HepG2 (cell line): ENCODE data around the gene EPHA3. TPM values are rescaled to one million over a fixed set of nuclear protein-coding genes. Genes with fewer than 3 reads are reported as not detected.

Experiments used
- ATAC-seq: fragments of 200-7000 bp; cut with Tn5 transposase; 3 replicates; pipeline ENCODE4 v1.9.1; 2020; ENCODE audit warnings: mild to moderate bottlenecking, moderate library complexity
- BruUV-seq: library from RNA; stranded (reverse); fragments of 400-500 nt; replicated peaks from 2 replicates; lab custom pipeline; 2021; lab: Mats Ljungman, UMichigan
- CTCF ChIA-PET: fragments of 300-600 bp; formaldehyde crosslinking; extraction: SDS; loops from one replicate; lab custom pipeline; 2021; ENCODE audit warnings: low total read pairs, inconsistent platforms, low intra/inter-chr PET ratio; lab: Yijun Ruan, JAX
- POLR2A ChIA-PET: fragments of 350-600 bp; sonication (Branson Sonifier 250); formaldehyde crosslinking; loops from one replicate; lab custom pipeline; 2020; ENCODE audit warnings: antibody characterized with exemption, inconsistent platforms; lab: Yijun Ruan, JAX
- DNase-seq: peaks from one replicate; pipeline ENCODE4 v3.0.0-alpha.2; 2015; ENCODE audit warnings: low spot score
- FAIRE-seq: peaks from 3 replicates; lab custom pipeline; 2011; peaks lifted over from hg19 to GRCh38; lab: Jason Lieb, UNC
- H2AFZ ChIP-seq: one replicate; pipeline ENCODE4 v1.6.1; 2011; ENCODE audit warnings: low read length, inconsistent platforms
- H3K27ac ChIP-seq: fragments of 300-600 bp; 3 replicates; pipeline ENCODE4 v1.8.0; 2011; ENCODE audit warnings: mixed run types, mild to moderate bottlenecking, mixed read lengths, low read length, inconsistent platforms; ENCODE audit not compliant: insufficient read depth; ENCODE audit errors: extremely low read length
- H3K27me3 ChIP-seq, 2 experiments: fragments of 200-600 bp in 1 of 2; 2 replicates in 1 of 2; 3 replicates in 1 of 2; pipeline versions ENCODE4 v1.6.0 to v1.8.0; 2011; ENCODE audit warnings: low read length in 2 of 2, mild to moderate bottlenecking in 2 of 2, moderate library complexity in 2 of 2, inconsistent platforms in 1 of 2; ENCODE audit not compliant: insufficient read depth in 2 of 2, control insufficient read depth in 1 of 2
- H3K36me3 ChIP-seq, 2 experiments: fragments of 200-600 bp in 1 of 2; replicated peaks in 1 of 2; 2 replicates in 1 of 2; 3 replicates in 1 of 2; pipeline versions ENCODE4 v1.5.1 to v1.8.0; 2011; ENCODE audit warnings: low read length in 2 of 2, inconsistent platforms in 1 of 2; ENCODE audit not compliant: insufficient read depth in 2 of 2, control insufficient read depth in 1 of 2
- H3K4me1 ChIP-seq: 2 replicates; pipeline ENCODE4 v1.5.1; 2012; ENCODE audit warnings: low read length, inconsistent platforms; ENCODE audit not compliant: insufficient read depth
- H3K4me2 ChIP-seq: 2 replicates; pipeline ENCODE4 v1.6.0; 2011; ENCODE audit warnings: low read depth, low read length, inconsistent platforms
- H3K4me3 ChIP-seq, 3 experiments: fragments of 200-600 bp in 1 of 3; sonication (generic), shearing (Covaris generic) in 1 of 3; replicated peaks in 1 of 3; 2 replicates each; pipeline ENCODE4 v1.5.1; 2011 to 2016; ENCODE audit warnings: low read length in 3 of 3, inconsistent platforms in 2 of 3, low read depth in 2 of 3, mild to moderate bottlenecking in 2 of 3, control low read depth in 1 of 3, mixed read lengths in 1 of 3; ENCODE audit not compliant: insufficient read depth in 1 of 3
- H3K79me2 ChIP-seq: one replicate; pipeline ENCODE4 v1.6.1; 2011; ENCODE audit warnings: low read length, inconsistent platforms; ENCODE audit not compliant: insufficient read depth
- H3K9ac ChIP-seq: 2 replicates; pipeline ENCODE4 v1.6.0; 2011; ENCODE audit warnings: mild to moderate bottlenecking, low read depth, low read length, inconsistent platforms; ENCODE audit not compliant: insufficient read depth
- H3K9me3 ChIP-seq: 2 replicates; pipeline ENCODE4 v1.5.1; 2012; ENCODE audit warnings: mild to moderate bottlenecking, low read length
- H4K20me1 ChIP-seq: 2 replicates; pipeline ENCODE4 v1.6.0; 2011; ENCODE audit warnings: inconsistent platforms, mild to moderate bottlenecking, low read length, moderate library complexity; ENCODE audit not compliant: insufficient read depth
- FOSL1 ChIP-seq: sonication (generic); formaldehyde crosslinking; IDR thresholded peaks from 2 replicates; pipeline ENCODE4 v1.9.0; 2021; ENCODE audit warnings: missing genetic modification reagents, borderline replicate concordance
- MEIS1 ChIP-seq: sonication (generic); formaldehyde crosslinking; IDR thresholded peaks from 2 replicates; pipeline ENCODE4 v1.9.0; 2021; ENCODE audit warnings: mild to moderate bottlenecking, missing genetic modification reagents, moderate library complexity, borderline replicate concordance
- NFE2L1 ChIP-seq: sonication (generic); formaldehyde crosslinking; IDR thresholded peaks from 2 replicates; pipeline ENCODE4 v1.4.0; 2020; ENCODE audit warnings: missing genetic modification reagents, mild to moderate bottlenecking, borderline replicate concordance
- NR3C1 ChIP-seq: sonication (generic); formaldehyde crosslinking; IDR thresholded peaks from 2 replicates; pipeline ENCODE4 v1.4.0; 2020; ENCODE audit warnings: missing genetic modification reagents
- PITX1 ChIP-seq: sonication (generic); formaldehyde crosslinking; IDR thresholded peaks from 2 replicates; pipeline ENCODE4 v1.5.1; 2020; ENCODE audit warnings: mild to moderate bottlenecking, missing genetic modification reagents
- ZNF615 ChIP-seq: sonication (generic); formaldehyde crosslinking; IDR thresholded peaks from 2 replicates; pipeline ENCODE4 v1.5.0; 2020; ENCODE audit warnings: mild to moderate bottlenecking, missing genetic modification reagents, borderline replicate concordance
- WGBS: methylation state at CpG from one replicate; pipeline ENCODE4 v1.1.6; 2017; ENCODE audit warnings: low lambda C conversion rate; 5-methylcytosine and 5-hydroxymethylcytosine counted together
- in situ Hi-C: cut with HindIII; loops from 2 replicates; pipeline ENCODE4 v1.10.0; 2017; ENCODE audit warnings: low pct_unique_long_range_greater_than_20kb; ENCODE audit not compliant: extremely low pct_ligation_motif_present
- intact Hi-C: fragments of 100-400 bp; cut with micrococcal nuclease; formaldehyde crosslinking; loops from one replicate; pipeline ENCODE4 v1.10.0; 2022; ENCODE audit not compliant: unreplicated experiment
- polyA plus RNA-seq, 8 experiments: library from polyadenylated mRNA; depleted of rRNA in 3 of 8; stranded (reverse) in 7 of 8; unstranded in 1 of 8; fragments of >200 nt; fragmentation: Illumina TruSeq in 4 of 8; extraction: Trizol in 4 of 8; gene quantifications; 2 replicates each; pipeline versions ENCODE4 v1.2.1 to v1.2.3, GENCODE V29; 2011 to 2016; ENCODE audit warnings: low read depth in 4 of 8, missing spikeins in 1 of 8, mixed read lengths in 1 of 8; ENCODE audit not compliant: insufficient read depth in 1 of 8
- total RNA-seq, 5 experiments: library from RNA; depleted of rRNA; stranded (reverse); fragments of >200 nt; fragmentation: Illumina TruSeq; extraction: Trizol; gene quantifications; 2 replicates each; pipeline ENCODE4 v1.2.3, GENCODE V29; 2016; ENCODE audit warnings: low read depth in 1 of 5
- TF ChIP-seq, protein P1 (sequence below): fragments of 450-650 bp; IDR thresholded peaks from 2 replicates; pipeline ENCODE4 v1.6.1; 2017; ENCODE audit warnings: mild to moderate bottlenecking

EPHA3 gene
- total and polyA plus RNA-seq, 2 of the 13 experiments (the other 11 are each of a cell fraction or from before 2014, with no cell fraction given) = 0.01 TPM; not detected in 1

DNA sequence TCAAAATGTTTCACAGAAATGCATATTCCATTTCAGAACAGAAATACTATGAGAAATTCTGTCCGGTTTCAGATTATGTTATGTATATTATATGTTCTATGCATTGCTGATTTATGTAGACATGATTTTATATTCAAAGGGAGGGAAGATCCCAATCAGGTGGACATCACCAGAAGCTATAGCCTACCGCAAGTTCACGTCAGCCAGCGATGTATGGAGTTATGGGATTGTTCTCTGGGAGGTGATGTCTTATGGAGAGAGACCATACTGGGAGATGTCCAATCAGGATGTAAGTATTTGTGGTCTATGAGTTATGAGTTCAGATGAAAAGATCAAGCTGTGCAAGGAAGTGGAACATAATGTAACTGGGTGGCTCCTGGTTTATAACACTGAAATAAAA, 341.7 kb downstream of the EPHA3 start:
- no TSS peak for BruUV-seq
- H3K4me3 ChIP-seq = no peak overlapping the region
- H3K9ac ChIP-seq = no peak overlapping the region
- no peaks in the 10 kb centered on the region for H3K4me1 ChIP-seq
- no peaks in the 10 kb centered on the region for H3K79me2 ChIP-seq
- DNase-seq (no peak), ATAC-seq (no peak)
- POLR2A ChIA-PET = no interaction called here
- H2AFZ ChIP-seq = no peak overlapping the region
- WGBS = 2% methylated on average over 4 of the region's 4 CpGs
- TF ChIP-seq NR3C1 (CRISPR knock-in tag) (no peak), NFE2L1 (CRISPR knock-in tag) (no peak), ZNF615 (CRISPR knock-in tag) (no peak), PITX1 (CRISPR knock-in tag) (no peak), FOSL1 (no peak), MEIS1 (CRISPR knock-in tag) (no peak)
- TF ChIP-seq, protein P1, sequence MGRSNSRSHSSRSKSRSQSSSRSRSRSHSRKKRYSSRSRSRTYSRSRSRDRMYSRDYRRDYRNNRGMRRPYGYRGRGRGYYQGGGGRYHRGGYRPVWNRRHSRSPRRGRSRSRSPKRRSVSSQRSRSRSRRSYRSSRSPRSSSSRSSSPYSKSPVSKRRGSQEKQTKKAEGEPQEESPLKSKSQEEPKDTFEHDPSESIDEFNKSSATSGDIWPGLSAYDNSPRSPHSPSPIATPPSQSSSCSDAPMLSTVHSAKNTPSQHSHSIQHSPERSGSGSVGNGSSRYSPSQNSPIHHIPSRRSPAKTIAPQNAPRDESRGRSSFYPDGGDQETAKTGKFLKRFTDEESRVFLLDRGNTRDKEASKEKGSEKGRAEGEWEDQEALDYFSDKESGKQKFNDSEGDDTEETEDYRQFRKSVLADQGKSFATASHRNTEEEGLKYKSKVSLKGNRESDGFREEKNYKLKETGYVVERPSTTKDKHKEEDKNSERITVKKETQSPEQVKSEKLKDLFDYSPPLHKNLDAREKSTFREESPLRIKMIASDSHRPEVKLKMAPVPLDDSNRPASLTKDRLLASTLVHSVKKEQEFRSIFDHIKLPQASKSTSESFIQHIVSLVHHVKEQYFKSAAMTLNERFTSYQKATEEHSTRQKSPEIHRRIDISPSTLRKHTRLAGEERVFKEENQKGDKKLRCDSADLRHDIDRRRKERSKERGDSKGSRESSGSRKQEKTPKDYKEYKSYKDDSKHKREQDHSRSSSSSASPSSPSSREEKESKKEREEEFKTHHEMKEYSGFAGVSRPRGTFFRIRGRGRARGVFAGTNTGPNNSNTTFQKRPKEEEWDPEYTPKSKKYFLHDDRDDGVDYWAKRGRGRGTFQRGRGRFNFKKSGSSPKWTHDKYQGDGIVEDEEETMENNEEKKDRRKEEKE = no peak
- TF ChIP-seq, all 625 proteins: peak for 0
- Histone ChIP-seq H3K9me3 (no peaks in the 10 kb centered on the region), H3K4me2 (no peak overlapping the region), H3K36me3 (no peaks in the 10 kb centered on the region), H3K27me3 (no peaks in the 10 kb centered on the region; a peak in 1 of 5 replicates), H4K20me1 (no peaks in the 10 kb centered on the region), H3K27ac (no peak overlapping the region)
- FAIRE-seq = no peak
- in situ Hi-C loops (no loop called here), intact Hi-C loops (no loop called here)
- CTCF ChIA-PET = no interaction called here
